HK-2 (cell line): ENCODE data around the gene ASCC1.
"Not testable (repeated sequence)": the region's sequence is repeated elsewhere in the genome, so short reads cannot be mapped to it uniquely, and the experiment has no call there.

Experiments
- DNase-seq: peaks from one replicate; pipeline ENCODE4 v3.0.0-alpha.2; 2018; ENCODE audit not compliant: unreplicated experiment

The ASCC1 gene

GRCh38 chr10:72124989-72125388 lies 91.1 kb downstream of the ASCC1 start:
- no peak for DNase-seq

- no peak for DNase-seq
Observed at GRCh38 chr10:72124381-72124780, 91.7 kb downstream of the ASCC1 start.

GRCh38 chr10:72123616-72124015 lies 92.5 kb downstream of the ASCC1 start:
- no peak for DNase-seq

DNA sequence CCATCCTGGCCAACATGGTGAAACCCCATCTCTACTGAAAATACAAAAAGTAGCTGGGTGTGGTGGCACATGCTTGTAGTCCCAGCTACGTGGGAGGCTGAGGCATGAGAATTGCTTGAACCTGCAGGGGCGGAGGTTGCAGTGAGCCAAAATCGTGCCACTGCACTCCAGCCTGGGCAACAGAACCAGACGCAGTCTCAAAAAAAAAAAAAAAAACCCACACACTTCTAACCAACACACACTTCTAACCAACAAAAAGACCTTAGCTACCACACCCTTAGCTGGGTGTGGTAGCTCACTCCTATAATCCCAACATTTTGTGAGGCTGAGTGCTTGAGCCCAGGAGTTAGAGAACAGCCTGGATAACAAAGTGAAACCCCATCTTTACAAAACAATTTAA lies 93.9 kb downstream of the ASCC1 start:
- DNase-seq, result no peak

- DNase-seq, result no peak
Observed at GRCh38 chr10:72121389-72121788, 94.7 kb downstream of the ASCC1 start.

DNA sequence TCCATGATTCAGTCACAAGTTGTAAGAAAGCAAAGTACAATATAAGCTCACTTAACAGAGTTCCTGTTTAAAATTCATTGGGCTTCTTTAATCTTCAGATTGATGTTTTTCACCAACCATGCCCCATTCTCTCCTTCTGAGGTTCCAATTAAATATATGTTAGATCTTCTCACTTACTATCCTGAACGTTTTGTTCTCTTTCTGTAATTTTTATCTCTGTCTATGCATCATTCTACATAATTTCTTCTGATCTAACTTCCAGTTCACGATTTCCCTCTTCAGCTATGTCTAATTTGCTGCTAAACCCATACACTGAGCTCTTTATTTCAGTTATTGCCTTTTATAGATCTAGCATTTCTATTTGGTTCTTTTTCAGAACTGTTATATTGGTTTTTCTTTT lies 99.7 kb downstream of the ASCC1 start:
- DNase-seq, result no peak

DNA sequence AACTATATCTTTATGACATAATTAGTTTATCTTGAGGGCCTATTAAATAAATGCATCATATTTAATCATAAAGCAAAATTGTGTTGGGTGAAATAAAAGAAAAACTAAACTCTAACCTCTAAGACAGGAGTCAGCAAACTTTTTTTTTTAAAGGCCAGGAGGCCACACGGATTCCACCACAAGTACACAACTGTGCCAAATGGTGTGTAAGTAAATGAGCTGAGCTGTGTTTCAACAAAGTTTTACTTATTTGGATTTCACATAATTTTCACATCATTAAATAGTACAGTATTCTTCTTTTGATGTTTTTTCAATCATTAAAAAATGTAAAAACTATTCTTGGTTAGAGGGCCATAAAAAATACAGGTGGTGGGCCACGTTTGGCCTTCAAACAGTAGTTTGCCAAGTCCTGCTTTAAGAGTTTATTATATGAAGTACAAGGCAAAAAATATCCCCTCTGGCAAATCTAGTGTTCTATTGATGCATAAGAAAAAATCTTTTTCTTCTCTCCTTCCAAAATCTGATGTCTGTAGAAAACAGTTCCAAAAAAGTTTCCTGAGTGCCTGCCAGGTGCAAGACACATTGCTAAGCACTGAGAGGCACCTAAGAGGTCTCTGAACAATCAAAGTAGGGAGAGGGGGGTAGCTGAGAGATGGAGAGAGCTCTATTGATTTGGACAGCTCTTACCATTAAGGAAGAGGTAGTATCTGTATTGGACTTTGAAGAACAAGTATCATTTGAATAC lies 101.2 kb downstream of the ASCC1 start:
- no peak for DNase-seq

- no peak for DNase-seq
Observed at GRCh38 chr10:72110673-72111401, 105.2 kb downstream of the ASCC1 start.

DNA sequence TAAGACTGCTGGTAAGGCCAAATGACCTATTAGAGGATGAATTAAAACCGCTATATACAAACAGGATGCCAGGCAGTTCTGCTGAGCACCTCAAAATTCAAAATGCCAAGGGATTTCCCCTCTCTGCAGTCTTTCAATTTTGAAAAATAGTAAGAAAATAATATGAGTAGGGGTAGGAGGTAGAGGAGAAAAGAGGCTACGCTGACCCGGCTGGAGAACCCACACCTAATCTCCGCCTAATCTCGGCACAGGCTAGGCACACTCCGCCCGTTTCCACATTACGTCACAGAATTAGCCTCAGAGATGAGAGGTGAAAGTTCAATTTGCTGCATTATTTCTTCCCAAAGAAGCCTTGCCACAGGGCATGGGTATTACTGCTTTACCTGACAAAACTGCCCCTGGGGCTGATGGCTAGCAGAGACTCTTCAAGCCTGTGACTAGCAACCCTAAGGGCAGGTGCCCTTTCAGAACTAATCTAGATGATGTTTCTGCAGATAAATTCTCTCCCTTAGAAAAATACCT lies 106.4 kb downstream of the ASCC1 start:
- DNase-seq, result no peak

DNA sequence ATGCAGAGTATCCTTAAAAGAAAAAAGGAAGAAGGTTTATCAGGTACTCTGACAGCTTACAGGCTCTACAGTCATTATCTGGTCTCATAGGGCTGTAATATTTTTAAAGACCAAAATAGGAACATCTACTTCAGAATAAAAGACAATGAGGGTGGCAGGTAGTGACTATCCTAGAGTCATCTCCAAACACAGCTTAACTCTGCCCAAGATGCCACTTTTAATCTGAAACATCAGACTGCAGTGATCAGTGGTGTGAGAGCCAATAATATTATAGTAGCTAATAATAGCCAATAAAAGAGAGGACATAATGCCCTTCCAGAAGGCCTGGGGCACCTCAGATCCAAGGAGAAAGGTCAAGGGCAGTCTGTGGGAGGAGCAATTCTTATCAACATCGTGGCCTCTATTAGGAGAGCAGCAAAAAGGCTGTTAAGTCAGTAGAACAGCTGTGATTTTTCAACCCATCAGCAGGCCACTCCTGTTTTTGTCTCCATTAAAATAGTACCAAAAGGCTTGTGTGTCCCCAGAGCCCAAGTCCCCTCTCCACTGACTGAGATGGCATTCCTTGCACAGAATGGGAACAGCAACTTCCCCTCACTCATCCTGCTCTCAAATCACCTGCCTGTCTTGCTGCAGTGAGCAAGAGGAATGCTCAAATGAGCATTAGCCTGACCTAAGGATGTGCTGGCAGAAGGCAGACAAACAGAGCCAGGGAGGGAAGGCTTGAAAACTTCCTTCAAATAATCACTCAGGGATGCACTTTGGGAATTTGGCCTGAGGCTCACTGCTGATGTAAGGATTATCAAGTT lies 107.0 kb downstream of the ASCC1 start:
- DNase-seq, result peak; percentile 67

DNA sequence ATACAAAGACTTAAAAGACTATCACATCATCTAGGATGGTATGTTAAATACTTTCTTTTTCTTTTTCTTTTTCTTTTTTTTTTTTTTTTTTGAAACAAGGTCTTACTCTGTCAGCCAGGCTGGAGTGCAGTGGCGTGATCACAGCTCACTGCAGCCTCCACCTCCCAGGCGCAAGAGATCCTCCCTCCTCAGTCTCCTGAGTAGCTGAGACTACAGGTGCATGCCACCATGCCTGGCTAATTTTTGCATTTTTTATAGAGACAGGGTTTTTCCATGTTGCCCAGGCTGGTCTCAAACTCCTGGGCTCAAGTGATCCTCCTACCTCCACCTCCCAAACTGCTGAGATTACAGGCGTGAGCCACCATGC lies 108.1 kb downstream of the ASCC1 start:
- not testable (repeated sequence) for DNase-seq

DNA sequence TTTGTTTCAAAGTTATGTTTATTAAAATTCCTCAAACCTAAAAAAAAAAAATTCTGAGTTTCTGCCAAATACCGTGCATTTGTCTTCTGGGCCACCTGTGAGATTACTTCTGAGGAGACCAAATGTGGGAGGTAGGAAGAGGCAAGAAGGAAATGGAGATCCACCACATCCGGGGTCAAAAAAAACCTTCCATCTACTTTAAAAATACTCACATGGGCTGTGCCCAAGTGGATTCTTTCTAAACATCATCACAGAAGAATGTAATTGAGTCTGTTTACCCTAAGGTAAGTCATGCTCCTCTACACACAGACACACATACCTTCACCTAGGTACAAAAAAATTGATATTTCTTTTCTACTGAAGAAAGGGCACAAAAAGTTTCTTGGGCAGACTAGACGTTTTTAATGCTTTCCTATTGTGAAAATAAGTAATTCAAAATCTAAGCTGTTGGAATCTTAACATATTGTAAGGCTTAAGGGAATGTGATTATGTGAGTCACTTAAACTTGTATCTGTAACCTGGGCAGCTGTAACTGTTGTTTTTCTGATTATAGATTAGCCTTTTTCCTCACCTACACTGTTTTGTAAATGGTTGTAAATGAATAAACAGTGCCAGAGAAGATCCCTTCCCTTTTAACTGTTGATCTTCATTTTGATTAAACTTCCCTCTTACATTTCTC lies 108.6 kb downstream of the ASCC1 start:
- DNase-seq, result peak; percentile 21

DNA sequence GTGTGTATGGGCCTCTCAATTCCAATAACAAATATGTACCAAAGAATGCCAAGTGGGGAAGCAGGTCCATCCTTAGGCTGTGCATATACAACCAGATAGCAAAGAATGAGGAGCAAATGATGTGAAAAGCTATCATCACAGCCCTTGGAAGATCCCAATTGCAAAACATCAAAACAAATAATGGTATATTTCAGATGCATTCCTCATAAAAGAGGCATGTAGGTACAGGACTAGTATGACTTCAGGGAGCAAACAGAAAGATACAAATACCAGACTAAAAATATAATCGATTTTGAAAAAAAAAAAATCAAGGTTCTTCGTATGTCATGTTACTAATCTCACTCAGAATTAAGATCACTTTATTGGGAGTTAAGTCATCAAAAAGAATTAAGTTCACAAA lies 109.2 kb downstream of the ASCC1 start:
- DNase-seq, result no peak

DNA sequence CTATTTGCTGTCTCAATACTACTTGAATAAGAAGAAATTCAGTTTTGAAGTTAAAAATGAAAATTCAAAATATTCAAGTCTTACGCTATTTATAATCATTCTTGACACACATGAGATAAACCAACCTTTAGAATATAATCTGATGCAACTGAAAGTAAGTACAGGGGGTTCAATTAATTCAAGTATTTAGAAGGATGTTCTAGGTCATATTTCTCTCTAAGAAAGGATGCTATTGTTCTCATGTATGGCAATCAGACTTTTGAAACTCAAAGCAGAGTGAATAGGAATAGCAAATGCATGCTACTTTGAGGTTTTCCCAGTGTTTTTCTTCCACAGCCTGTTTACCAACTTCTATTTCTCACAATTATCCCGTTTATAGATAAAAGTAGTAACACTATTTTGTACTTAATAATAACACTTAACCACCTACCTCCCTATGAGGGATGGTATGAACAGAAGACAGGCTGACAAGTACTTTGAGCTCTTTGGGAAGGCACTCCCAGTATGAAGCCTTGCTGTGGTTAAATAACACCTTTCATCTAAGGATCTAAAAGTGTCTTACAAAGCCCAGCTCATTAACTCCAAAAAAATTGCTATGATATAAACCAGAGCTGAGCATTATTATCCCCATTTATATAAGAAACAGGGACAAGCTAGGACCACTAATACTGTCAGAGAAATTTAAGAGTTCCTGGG lies 109.8 kb downstream of the ASCC1 start:
- no peak for DNase-seq

DNA sequence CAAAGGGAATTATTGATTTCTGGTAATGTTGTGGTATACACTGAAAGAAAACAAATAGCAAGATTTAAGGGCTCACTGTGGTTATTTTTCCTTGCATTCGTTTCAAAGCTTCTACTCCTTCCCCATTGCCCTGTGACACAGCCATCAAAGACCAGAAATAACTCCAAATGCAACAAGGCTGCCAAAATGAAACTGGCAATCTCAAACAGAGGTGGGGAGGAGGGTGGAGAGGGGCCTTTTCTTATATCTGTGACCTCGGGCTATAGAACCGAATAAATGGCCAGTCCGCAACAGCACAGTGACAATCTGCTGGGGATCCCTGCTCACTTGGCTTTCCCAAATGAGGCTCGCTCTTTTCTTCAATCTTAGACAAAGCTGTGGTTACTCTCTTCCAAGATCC lies 110.4 kb downstream of the ASCC1 start:
- DNase-seq, result no peak

DNA sequence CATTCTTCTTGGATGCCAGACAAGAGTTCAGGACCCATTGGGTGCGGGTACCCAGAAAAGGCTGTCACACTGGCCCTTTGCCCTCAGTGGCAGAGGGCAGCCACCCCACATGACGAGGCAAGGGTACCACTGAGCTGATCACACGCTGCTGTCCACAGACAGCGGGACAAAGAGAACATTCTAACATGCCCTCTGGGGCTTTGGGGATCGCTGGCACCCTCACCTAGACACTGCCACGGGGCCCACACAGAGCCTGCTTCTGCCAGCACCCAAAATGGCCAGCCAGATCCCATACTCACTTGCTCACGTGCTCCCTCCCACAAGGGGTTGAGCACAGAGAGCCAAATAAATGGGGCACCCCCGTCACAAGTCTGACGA lies 111.0 kb downstream of the ASCC1 start:
- no peak for DNase-seq

GRCh38 chr10:72104472-72105097 lies 111.5 kb downstream of the ASCC1 start:
- DNase-seq, result no peak

DNA sequence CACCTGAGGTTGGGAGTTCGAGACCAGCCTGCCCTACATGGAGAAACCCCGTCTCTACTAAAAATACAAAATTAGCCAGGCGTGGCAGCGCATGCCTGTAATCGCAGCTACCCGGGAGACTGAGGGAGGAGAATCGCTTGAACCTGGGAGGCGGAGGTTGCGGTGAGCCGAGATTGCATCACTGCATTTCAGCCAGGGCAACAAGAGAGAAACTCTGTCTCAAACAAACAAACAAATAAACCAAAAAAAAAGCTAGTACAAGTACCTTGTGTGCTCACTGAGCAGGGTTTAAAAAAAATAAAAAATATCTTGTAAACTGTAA lies 116.5 kb downstream of the ASCC1 start:
- no peak for DNase-seq

DNA sequence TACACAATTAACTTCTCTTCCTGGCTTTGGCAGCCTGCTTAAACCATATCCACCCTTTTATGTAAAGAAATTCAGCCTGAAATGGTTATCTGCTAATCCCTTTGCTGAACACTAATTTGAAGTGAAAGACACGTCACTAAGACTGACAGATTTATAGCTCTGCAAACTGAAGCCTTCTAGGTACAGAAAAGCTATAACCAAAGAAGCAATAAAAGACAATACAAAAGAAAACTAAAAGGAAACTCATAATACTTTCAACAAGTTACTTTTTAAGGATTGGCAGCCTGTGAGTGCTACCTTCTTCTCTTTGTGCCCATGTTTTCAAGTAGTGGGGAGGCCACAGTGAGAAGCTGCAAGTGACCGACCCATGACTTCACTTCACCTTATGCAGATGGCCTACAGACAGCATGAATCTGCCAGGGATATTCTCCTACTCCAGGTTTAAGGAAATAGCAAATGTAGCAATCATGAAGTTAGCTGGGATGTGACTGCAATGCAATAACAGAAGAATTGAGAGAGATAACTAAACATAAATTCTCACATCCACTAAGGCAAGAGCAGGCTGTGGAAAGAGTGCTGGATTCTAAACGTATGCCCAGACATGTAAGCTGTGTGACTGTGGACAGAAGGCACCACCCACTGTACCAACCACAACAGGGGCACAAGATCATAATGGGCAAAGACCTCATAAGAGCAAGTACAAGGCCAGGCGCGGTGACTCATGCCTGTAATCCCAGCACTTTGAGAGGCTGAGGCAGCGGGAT lies 117.1 kb downstream of the ASCC1 start:
- DNase-seq, result no peak

DNA sequence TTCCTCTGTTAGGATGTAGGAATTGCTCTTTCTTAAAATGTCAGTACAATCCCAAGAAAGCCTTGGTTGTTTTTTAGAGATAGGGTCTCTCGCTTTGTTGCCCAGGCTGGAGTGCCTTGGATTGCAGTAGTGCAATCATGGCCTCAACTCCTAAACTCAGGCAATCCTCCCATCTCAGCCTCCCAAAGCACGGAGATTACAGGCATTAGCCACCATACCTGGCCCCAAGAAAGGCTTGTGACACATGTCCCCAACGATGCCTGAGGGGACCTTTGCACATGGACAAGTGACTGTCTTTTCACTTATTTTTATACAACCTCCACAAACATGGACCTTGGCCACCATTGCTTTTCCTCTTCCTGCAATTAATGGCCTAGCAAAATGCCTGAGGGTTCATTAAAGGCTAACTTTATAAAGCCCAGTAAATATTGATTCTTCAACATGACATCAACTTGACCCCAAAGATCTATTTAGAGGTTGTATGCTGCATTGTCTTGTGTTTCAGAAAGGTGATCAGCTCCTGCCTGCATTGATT lies 117.7 kb downstream of the ASCC1 start:
- no peak for DNase-seq
